ENCODE results near the gene CD109.
"Not testable (repeated sequence)": the region's sequence is repeated elsewhere in the genome, so short reads cannot be mapped to it uniquely, and the experiment has no call there.

CD109 gene

DNA sequence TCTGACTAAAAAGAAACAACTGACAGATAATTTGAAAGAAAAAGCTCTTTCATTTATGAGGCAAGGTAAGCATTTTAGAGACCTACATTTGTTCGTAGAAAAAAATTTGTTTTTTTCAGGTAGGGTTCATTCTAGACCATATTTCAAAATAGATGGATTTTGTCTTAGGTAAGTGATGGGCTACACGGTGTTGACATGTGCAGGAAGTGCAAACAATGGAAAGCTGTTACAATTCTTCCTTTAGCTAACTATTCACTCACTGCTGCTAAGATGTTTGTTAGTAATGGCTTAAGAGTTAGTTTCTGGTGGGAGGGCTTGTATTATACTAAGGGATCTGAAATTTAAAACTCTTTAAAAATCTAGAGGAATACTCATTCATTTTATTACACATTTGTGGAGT lies 96.7 kb downstream of the CD109 start:
- no peak for FAIRE-seq

DNA sequence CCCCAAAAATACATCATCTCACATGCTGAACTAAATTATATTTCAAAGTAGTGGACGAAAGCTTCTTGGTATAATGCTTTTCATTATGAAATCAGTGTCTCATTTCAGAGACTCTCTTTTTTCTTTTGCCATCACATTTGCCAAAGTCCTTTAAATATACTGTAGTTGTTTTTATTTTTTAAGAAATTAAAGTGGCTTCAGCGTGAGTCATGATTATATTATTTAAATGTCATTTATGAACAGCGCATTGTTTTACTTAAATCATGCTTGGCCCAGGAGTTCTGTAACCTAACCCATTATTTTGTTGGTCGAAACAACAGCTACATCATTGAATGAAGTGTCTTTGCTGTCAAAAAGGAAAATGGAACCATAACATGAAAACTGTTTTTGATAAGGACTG lies 100.9 kb downstream of the CD109 start:
- FAIRE-seq = no peak

DNA sequence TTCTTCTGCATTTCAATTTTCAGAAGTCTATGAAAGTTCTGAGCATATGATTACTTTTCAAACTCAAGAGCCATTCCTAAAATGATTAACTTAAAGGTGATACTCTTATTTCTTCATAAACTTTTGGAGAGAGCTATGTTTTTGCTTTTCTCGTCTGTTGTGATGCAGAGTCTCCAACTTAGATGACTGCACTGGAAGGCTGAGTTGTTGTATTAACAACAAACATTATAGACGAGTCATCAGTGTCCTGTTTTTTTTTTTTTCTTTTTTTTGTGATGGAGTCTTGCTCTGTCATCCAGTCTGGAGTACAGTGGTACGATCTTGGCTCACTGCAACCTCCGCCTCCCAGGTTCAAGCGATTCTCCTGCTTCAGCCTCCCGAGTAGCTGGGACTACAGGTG lies 101.9 kb downstream of the CD109 start:
- FAIRE-seq = no peak

DNA sequence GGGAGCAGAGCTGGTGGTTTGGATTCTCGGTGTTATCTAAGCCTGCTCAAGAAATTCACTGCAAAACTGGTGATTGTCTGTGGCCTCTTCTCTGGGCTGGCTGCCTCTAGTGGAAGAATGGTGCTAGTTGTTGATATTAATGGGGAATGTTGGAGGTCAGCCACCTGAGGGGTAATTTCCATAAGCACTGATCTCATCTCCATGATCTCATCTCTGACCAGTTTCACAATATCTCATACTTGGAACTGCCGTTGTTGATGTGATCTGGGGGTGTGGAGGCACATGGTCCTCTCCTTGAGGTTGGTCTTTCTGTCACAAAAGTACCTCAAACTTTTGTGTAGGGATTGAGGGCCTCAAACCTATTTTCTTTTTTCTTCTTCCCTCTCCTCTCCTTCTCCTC lies 102.6 kb downstream of the CD109 start:
- FAIRE-seq = no peak

DNA sequence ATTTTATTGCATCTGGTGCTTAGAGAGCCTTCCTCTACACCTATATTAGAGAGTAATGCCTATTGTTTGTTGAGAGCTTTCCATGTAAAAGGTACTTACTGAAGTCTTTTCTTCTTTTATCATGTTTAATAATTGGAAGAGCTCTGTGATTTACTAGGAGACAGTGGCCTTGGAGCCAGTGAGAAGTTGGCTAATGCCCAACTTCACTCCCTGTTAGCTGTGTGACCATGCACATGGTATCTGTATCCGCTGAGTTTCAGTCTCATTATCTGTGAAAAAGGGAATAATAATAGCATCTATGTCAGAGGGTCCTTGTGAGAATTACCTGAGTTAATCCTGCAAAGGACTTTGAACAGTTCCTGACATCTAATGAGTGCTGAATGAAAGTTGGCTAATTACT lies 105.0 kb downstream of the CD109 start:
- no peak for FAIRE-seq

DNA sequence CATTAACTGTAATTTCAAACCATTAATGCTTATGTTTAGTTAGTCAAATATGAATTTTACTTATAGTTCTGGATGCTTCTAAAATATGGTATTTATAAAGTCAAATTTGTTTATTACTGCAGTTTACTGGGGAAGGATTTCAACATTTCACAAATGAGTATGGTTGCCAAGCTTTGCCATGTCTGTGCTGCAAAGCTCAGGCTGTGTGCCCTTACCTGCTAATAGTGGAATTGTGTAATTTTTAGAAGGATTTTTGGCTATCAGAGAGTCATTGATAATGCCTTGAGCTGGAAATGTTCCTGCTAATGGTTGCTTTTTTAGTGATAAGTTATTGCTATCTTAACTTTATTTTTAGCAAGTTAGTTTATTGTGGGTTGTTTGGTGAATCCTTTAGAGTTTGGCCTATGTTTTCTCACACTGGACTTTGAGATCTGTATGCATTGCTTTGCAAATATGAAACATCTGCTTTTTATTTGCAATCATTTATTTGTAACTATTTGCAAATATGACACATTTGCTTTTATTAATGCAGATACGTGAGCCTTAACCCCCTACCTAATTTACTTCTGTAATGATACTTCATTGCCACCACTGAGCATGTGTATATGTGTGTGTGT lies 105.8 kb downstream of the CD109 start:
- no peak for FAIRE-seq

DNA sequence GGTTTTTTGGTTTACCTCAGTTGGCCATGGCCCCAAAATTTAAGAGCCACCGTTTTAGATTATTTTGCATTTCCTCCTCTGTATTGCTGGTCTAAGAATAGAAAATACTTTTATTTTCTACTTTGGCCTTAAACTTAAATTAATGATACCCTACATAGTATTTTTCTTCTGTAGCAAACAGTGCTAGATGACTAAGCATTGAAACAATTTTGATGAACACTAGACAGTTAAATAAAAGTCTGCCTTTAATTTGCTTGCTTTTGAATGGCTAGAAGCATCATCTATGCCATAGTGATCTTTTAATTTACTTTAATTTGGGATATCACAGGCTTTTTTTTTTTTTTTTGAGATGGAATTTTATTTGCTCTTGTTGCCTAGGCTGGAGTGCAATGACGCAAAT lies 106.4 kb downstream of the CD109 start:
- FAIRE-seq = no peak

DNA sequence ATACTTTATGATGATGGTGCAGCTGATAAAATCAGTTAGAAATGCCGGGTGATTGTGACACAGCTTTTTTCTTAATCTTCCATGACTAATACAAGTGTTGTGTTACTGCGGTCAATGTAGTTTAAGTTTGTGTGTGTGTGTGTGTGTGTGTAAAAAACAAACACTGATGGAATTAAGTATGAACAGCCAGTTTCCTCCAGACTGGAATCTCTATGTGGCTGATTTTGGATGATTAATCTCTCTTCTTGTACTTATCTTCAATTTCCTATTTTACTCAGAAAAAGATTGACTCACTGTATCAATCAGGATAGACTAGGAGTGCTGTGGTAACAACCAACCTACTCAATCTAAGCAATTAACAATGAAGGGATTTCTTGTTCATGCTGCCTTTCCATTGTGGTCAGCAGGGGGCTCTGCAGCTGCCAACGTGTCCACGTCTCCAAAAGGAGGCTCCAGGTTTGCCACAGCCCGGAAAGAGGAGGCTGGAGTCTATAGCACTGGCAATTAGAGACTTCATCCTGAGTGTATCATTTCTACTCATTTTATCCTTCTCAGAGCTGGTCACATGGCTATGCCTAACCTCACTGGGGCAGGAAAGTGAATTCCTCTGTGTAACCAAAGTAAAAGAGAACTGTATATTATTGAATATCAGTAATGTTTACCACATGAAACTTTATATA lies 107.7 kb downstream of the CD109 start:
- FAIRE-seq = no peak

DNA sequence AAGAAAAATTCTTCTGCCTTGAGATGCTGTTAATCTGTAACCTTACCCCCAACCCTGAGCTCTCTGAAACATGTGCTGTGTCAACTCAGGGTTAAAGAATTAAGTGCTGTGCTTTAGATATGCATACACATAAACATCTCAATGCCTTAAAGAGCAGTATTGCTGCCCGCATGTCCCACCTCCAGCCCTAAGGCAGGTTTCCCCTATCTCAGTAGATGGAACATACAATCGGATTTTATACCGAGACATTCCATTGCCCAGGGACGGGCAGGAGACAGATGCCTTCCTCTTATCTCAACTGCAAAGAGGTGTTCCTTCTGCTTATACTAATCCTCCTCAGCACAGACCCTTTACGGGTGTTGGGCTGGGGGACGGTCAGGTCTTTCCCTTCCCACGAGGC lies 109.2 kb downstream of the CD109 start:
- FAIRE-seq = not testable (repeated sequence)

DNA sequence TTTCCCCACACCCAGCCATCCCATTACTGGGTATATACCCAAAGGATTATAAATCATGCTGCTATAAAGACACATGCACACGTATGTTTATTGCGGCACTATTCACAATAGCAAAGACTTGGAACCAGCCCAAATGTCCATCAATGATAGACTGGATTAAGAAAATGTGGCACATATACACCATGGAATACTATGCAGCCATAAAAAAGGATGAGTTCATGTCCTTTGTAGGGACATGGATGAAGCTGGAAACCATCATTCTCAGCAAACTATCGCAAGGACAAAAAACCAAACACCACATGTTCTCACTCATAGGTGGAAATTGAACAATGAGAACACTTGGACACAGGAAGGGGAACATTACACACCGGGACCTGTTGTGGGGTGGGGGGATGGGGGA lies 110.0 kb downstream of the CD109 start:
- FAIRE-seq = not testable (repeated sequence)

DNA sequence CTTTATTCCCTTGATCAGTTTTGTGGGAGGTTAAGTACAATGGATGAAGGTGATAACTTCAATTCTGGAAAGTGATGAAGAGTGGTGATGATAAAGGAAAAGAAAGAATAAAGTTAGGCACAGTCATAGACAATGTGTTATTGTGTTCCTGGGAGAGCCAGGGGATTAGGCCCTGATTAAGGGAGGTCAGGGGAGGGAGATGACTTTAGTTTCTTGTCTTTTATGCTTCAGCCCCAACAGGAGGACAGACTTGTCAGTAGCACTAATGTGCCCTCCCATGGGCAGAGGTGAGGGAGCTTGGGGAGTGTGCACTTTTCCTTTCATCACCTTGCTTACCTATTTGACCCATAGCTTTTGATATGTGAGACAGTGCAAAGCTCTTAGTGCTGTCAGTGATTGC lies 115.7 kb downstream of the CD109 start:
- FAIRE-seq = no peak

DNA sequence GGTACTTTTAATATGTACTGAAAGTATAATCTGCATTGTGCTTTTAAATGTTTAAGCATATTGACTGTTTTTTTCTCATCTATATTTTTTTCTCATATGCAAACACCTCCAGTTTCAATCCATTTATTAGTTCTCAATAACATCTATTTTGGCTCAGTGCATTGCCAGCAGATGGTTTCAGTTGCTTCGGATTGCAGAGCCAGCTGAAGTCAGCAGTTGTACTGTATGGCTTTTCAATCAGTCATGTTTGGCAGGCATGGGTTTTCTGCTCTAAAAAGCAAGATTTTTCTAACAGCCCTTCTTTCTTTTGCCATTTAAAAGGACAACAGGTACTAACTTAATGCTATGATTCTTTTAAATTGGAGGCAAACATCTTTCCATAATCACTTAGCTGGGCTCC lies 121.2 kb downstream of the CD109 start:
- no peak for FAIRE-seq

DNA sequence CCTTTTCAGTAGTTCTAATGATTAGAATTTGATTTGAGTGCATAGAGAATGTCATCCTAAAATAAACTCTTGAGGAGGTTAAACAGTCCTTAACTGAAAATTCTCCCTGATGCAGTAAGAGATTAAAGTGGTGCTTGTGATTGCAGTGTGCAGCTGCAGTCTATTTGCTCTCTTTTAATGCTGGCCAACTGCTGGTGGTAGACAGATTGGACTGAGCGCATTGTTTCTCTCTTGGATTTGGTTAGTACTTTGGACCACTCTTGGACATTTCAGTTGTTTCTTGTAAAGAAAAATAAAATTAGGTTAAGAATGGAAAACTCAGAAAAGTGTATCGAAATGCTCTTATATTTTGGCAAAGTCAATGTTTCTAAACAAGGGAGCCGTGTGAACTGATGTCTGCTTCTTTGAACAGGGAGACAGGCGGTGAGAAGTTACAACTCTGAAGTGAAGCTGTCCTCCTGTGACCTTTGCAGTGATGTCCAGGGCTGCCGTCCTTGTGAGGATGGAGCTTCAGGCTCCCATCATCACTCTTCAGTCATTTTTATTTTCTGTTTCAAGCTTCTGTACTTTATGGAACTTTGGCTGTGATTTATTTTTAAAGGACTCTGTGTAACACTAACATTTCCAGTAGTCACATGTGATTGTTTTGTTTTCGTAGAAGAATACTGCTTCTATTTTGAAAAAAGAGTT lies 127.2 kb downstream of the CD109 start:
- FAIRE-seq = no peak

DNA sequence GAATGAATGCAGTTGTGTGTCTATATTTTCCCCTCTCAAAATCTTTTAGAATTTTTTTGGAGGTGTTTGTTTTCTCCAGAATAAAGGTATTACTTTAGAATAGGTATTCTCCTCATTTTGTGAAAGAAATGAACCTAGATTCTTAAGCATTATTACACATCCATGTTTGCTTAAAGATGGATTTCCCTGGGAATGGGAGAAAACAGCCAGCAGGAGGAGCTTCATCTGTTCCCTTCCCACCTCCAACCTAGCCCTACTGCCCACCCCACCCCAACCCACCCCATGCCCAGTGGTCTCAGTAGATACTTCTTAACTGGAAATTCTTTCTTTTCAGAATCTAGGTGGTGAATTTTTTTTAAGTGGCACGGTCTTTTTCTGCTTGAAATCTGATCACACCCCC lies 127.8 kb downstream of the CD109 start:
- FAIRE-seq = no peak

DNA sequence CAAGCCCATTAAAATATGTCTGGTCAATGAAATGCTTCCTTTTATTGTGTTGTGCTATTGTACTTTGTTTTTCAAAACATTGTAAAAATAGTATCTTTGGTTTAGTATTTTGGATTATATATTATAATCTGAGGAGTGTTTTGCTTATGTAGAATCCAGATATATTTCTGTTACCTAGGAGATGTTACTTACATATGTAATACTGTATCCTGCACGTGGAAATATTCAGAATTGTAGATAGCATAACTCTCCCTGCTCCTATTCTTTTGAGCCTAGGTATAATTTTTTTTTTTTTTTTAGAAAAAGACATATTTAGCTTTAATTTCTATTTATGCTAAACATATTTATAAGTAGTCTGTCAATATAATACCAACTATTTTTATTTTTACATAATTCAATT lies 130.6 kb downstream of the CD109 start:
- FAIRE-seq = peak; percentile 68

DNA sequence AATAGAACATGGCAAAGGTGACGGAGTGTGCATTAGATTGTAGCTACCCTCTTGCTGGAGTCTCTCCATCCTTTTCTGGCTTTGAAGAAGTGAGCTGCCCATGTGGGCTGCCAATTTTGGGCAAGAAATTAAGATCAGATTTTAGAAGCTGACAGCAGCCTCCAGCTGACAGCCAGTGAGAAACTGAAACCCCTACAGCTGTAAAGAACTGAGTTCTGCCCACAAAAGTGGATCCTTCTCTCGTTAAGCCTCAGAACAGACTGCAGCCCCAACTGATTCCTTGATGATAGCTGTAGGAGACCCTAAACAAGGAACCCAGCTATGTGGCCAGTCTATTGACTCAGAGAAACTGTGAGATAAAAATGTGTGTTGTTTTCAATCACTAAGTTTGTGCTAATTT lies 134.1 kb downstream of the CD109 start:
- FAIRE-seq = no peak

DNA sequence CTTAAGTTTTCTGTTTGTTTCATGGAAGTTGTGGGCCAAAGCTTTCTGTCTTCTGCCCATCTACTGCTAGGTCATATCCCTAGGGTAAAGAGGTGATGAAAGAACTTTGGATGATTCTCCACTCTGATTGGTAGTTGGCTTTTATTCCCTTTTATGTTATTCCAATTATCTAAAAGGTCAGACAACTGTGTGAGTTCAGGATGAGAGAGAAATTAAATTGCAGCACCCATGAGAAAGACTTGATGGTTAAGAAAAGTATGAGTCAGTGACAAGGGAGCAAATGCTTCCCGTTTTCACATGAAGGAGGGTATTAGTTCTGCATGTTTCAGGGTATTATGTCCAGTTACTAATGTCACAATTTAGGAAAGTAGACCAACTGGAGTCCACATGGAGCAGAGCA lies 136.3 kb downstream of the CD109 start:
- no peak for FAIRE-seq

DNA sequence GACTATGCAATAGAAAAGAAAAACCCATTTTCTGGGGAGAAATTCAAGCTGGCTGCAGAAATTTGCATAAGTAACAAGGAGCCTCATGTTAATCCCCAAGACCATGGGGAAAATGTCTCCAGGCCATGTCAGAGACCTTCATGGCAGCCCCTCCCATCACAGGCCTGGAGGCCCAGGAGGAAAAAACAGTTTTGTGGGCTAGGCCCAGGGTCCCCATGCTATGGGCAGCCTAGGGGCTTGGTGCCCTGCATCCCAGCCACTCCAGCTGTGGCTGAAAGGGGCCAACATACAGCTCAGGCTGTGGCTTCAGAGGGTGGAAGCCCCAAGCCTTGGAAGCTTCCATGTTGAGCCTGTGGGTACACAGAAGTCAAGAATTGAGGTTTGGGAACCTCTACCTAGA lies 148.7 kb downstream of the CD109 start:
- not testable (repeated sequence) for FAIRE-seq

DNA sequence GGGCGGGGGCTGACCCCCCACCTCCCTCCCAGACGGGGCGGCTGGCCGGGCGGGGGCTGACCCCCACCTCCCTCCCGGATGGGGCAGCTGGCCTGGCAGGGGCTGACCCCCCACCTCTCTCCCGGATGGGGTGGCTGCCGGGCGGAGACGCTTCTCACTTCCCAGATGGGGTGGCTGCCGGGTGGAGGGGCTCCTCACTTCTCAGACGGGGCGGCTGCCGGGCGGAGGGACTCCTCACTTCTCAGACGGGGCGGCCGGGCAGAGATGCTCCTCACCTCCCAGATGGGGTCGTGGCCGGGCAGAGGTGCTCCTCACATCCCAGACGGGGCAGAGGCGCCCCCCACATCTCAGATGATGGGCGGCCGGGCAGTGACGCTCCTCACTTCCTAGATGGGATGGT lies 155.0 kb downstream of the CD109 start:
- not testable (repeated sequence) for FAIRE-seq

DNA sequence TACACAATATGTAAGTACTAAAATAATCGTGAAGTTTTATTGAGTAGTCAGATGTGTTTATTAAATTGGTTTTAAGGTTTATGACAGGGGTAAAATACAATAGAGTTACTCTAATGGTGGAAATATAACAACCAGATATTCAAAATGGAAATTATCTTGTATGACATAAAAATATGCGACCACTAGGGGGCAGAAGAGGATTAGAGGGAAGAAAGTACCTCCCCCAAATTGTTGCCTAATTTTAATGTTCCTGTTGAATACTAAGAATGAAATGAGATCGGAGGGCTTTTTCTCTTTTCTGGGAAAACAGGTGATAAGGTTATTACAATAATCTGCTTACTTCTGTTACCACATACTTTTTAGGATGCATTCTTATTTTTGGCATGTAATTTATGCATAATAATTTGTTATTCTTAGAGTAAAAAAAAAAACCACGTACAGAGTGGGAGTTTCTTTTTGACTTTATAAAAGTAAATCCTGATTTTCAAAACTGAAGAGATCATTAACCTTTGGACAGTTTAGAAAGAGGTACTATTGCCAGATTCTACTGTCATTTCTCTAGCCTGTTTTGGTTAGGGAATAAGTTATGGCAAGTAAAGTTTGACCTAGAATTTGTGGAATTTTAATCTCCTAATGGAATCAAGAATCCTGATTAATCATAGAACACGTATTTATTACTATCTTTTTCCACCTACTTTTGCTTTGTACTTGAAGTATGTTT lies 159.2 kb downstream of the CD109 start:
- FAIRE-seq = peak; percentile 92

DNA sequence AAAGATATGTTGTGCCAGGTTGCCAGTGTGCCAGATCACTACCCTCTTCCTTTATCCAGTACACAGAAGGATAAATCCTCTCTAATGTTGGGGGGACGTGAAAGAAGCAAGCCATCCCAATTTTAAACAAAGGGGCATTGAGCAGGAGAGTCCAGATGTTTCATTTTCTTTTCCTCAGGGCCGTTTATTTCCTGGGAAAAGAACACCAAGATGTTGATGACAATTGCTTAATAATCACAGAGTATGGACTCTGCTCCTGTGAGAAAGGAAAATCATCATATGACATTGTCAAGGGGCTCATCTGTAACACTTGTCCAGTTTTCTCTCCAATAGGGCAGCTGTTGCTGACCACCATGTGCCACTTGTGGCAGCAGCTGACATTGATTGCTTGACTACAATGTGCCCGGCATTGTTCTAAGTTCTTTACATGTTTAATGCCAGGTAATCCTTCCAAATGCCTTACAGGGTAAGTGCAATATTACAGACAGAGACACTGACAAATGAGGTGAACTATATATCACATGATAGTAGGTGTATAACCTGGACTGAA lies 161.4 kb downstream of the CD109 start:
- FAIRE-seq = no peak

DNA sequence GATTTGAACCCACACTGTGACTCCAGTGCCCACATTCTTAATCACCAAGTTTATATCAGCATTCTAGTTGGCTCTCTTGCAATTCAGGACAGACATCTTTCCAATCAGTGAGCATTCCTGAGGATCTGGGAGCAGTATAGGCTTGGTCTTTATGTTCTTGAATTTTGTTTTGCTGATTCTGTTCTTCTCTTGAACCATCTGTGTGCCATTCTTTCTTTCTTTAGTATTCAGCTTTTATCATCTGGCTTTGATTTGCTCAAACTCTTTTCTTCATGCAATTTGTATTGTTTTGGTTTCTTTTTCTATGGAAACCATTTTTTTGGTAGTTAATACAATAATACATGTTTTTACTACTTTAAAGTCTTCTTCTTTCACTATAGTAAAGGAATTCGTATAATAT lies 162.4 kb downstream of the CD109 start:
- FAIRE-seq = no peak

DNA sequence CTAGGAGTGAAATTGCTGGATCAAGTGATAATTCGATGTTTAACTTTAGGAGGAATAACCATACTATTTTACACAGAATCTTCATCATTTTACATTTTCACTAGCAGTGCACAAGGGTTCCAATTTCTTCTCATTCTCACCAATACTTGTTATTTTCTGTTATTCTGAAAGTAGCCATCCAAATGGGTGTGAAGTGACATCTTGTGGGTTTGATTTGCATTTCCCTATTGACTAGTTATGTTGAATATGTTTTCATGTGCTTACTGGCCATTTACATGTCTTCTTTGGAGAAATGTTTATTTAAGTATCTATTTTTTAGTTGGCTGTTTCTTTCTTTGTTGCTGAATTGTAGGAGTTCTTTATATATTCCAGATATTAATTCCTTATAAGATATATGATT lies 164.3 kb downstream of the CD109 start:
- FAIRE-seq = no peak

DNA sequence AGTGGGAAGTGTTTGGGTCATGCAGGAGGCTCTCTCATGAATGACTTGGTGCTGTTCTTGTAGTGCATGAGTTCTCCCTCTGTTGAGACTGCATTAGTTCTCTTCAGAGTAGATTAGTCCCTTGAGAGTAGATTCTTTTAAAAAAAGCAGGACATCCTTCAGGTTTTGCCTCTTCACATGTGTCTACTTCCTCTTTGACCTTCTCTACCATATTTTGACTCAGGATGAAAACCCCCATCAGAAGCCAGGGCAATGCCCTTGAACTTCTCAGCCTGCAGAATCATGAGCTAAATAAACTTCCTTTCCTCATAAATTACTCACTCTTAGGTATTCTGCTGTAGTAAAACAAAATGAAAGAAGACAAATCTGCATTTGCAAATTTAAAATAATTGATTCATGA lies 170.3 kb downstream of the CD109 start:
- FAIRE-seq = no peak
